Gastroesophageal sphincter (tissue), 4 donors: Measurements from ENCODE around the gene ALDOB. TPM values are rescaled to one million over a fixed set of nuclear protein-coding genes. Genes with fewer than 3 reads are reported as not detected.

ENCODE experiments used
- ATAC-seq: fragments of 150-250 bp; one replicate; pipeline ENCODE4 v1.9.1; 2016; ENCODE audit warnings: mild to moderate bottlenecking, moderate library complexity
- H3K27ac ChIP-seq, 4 donors: fragments of 200-600 bp; sonication (generic) in 3 of 4; 1 replicate in 3 of 4; 2 replicates in 1 of 4; pipeline ENCODE4 v1.5.1; 2016 to 2019
- H3K27me3 ChIP-seq: fragments of 200-600 bp; sonication (generic); one replicate; pipeline ENCODE4 v1.5.1; 2019
- H3K36me3 ChIP-seq, 2 donors: fragments of 200-600 bp; sonication (generic); one replicate each; pipeline ENCODE4 v1.5.1; 2019; ENCODE audit warnings: control low read depth in 1 of 2
- H3K4me1 ChIP-seq, 3 donors: fragments of 200-600 bp; sonication (generic); 1 replicate in 2 of 3; 2 replicates in 1 of 3; pipeline ENCODE4 v1.5.1; 2016 to 2019; ENCODE audit warnings: control low read depth in 2 of 3
- H3K4me3 ChIP-seq, 2 donors: fragments of 200-600 bp; sonication (generic); one replicate each; pipeline ENCODE4 v1.5.1; 2019; ENCODE audit warnings: mild to moderate bottlenecking in 1 of 2, moderate library complexity in 1 of 2
- H3K9me3 ChIP-seq, 3 donors: fragments of 200-600 bp; sonication (generic); one replicate each; pipeline ENCODE4 v1.5.1; 2017 to 2019; ENCODE audit warnings: control low read depth in 2 of 3
- EP300 ChIP-seq: sonication (generic); formaldehyde crosslinking; IDR thresholded peaks from one replicate; pipeline ENCODE4 v1.6.1; 2017; ENCODE audit warnings: antibody characterized with exemption, mild to moderate bottlenecking
- POLR2A ChIP-seq, 2 donors: fragments of 450-650 bp; IDR thresholded peaks; one replicate each; pipeline ENCODE4 v1.6.1; 2017; ENCODE audit warnings: antibody characterized with exemption in 2 of 2, mild to moderate bottlenecking in 2 of 2, moderate library complexity in 1 of 2
- POLR2AphosphoS5 ChIP-seq: sonication (generic); formaldehyde crosslinking; IDR thresholded peaks from one replicate; pipeline ENCODE4 v1.6.1; 2017; ENCODE audit warnings: antibody characterized with exemption
- WGBS, 2 donors: methylation state at CpG; one replicate each; pipeline ENCODE4 v1.1.5; 2018; ENCODE audit warnings: low coverage in 1 of 2; 5-methylcytosine and 5-hydroxymethylcytosine counted together
- small RNA-seq, 4 donors: library from RNA; depleted of rRNA; stranded (forward); fragments of <200 nt; gene quantifications; one replicate each; pipeline ENCODE3, GENCODE V24; 2016
- total RNA-seq, 4 donors: library from RNA; depleted of rRNA; stranded (reverse); fragments of >200 nt; gene quantifications; one replicate each; pipeline ENCODE4 v1.1.0, GENCODE V29; 2016
- TF ChIP-seq, protein P1 (sequence below), 4 experiments: fragments of 200-600 bp in 2 of 4; fragments of 450-650 bp in 2 of 4; sonication (generic) in 1 of 4; IDR thresholded peaks; one replicate each; pipeline ENCODE4 v1.5.1; 2017 to 2019; ENCODE audit warnings: antibody characterized with exemption in 4 of 4, mild to moderate bottlenecking in 2 of 4, moderate library complexity in 2 of 4

ALDOB gene
- total RNA-seq, 4 donors from 2014 or later, result not detected

DNA sequence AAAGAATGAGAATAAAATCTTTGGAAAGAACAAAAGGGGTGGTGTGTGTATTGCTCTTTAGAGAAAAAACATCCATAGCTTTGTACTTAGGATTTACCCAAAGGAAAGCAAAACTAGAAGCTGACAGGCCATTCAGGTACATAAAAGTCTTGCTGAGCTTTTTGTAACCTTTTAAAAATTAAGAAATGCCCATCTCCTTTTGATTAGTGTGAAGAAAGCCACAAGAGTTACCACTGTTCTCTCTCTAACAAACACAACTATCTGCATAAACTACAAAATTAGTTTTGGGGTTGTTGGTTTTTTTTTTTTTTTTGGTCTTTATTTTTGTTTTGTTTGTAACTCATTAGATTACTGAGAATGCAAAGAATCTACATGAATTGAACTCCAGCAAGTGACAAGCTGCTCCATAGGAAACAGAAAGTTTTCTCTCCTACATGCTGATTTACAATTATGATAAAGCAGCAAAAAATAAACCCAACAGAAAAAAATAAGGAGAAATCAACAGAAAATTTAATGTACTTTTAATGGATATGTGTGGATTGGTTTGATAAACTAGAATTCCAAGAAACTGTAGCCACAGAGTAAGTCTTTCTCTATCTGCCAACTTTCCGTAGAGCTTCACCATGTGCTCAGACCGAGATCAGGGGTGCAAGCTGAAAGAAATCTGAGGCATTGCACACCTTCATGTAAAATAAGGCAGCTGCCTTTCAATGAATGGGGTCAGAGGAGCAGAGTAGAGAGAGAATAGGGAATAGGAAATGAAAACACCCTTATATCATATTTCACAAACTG is 63.1 kb downstream of the ALDOB start:
- no peak for ATAC-seq
- Histone ChIP-seq H3K27ac (no peak overlapping the region), H3K27me3 (no peaks in the 10 kb centered on the region), H3K9me3 (no peaks in the 10 kb centered on the region), H3K4me3 (no peak overlapping the region), H3K4me1 (no peaks in the 10 kb centered on the region), H3K36me3 (no peaks in the 10 kb centered on the region)
- 23 to 53% methylated on average over 2 of the region's 2 CpGs for WGBS, 2 donors
- TF ChIP-seq, protein P1, sequence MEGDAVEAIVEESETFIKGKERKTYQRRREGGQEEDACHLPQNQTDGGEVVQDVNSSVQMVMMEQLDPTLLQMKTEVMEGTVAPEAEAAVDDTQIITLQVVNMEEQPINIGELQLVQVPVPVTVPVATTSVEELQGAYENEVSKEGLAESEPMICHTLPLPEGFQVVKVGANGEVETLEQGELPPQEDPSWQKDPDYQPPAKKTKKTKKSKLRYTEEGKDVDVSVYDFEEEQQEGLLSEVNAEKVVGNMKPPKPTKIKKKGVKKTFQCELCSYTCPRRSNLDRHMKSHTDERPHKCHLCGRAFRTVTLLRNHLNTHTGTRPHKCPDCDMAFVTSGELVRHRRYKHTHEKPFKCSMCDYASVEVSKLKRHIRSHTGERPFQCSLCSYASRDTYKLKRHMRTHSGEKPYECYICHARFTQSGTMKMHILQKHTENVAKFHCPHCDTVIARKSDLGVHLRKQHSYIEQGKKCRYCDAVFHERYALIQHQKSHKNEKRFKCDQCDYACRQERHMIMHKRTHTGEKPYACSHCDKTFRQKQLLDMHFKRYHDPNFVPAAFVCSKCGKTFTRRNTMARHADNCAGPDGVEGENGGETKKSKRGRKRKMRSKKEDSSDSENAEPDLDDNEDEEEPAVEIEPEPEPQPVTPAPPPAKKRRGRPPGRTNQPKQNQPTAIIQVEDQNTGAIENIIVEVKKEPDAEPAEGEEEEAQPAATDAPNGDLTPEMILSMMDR (IDR thresholded peaks at IDR 0.05), result no peak
- TF ChIP-seq POLR2AphosphoS5 (no peak), EP300 (no peak), POLR2A (IDR thresholded peaks at IDR 0.05) (no peak)

GRCh38 chr9:101371813-101372212 is 63.8 kb downstream of the ALDOB start:
- Histone ChIP-seq H3K27me3 (no peaks in the 10 kb centered on the region), H3K9me3 (no peaks in the 10 kb centered on the region), H3K36me3 (no peaks in the 10 kb centered on the region), H3K27ac (no peak overlapping the region), H3K4me3 (no peak overlapping the region), H3K4me1 (no peaks in the 10 kb centered on the region)
- TF ChIP-seq POLR2A (IDR thresholded peaks at IDR 0.05) (no peak), POLR2AphosphoS5 (no peak), EP300 (no peak)
- TF ChIP-seq, protein P1 (IDR thresholded peaks at IDR 0.05), result no peak
- ATAC-seq, result no peak
- 81 to 86% methylated on average over 2 to 3 of the region's 3 CpGs for WGBS, 2 donors

Small RNAs within 50 kb of the gene (small RNA-seq; reads per million reads assigned to genes)
- gene AL353621.2, result 0 reads per million in 4 donors

Other genes with a start within 250 kb of the ALDOB start
- under 1 TPM in 1 of 4 donors, not detected in 3; 0.25 TPM for gene BAAT, start 50.8 kb downstream of the ALDOB start, total RNA-seq
- gene MRPL50, start 37.2 kb downstream of the ALDOB start, total RNA-seq, result 10 to 100 TPM; 11.3 to 14.8 (median 13.4) TPM
- gene ZNF189, start 36.9 kb downstream of the ALDOB start, total RNA-seq, result 10 to 100 TPM; 19.0 to 21.9 (median 20.5) TPM
- gene RNF20, start 98.1 kb upstream of the ALDOB start, total RNA-seq, result 10 to 100 TPM; 23.6 to 40.7 (median 32.7) TPM
- gene PPP3R2, start 159.2 kb upstream of the ALDOB start, total RNA-seq, result not detected